ENCODE measurements around the gene LY6G5C.

GRCh38 chr6:31636698-31637596 is 43.9 kb downstream of the LY6G5C start:
- no peak for TF ChIP-seq CTCF (IDR thresholded peaks at IDR 0.05)
- TF ChIP-seq POLR2A (IDR thresholded peaks at IDR 0.05) = no peak

Measured in adrenal gland (tissue), 5 donors.